GM21717 (cell line): ENCODE measurements around the gene ATP8B2.
"Not testable (repeated sequence)": the region's sequence is repeated elsewhere in the genome, so short reads cannot be mapped to it uniquely, and the experiment has no call there.

Source experiments
- ATAC-seq: cut with Tn5 transposase; IDR thresholded peaks from one replicate; pipeline ENCODE4 v1.9.1; 2021; ENCODE audit warnings: mild to moderate bottlenecking, moderate library complexity; ENCODE audit not compliant: unreplicated experiment

The ATP8B2 gene, protein sequence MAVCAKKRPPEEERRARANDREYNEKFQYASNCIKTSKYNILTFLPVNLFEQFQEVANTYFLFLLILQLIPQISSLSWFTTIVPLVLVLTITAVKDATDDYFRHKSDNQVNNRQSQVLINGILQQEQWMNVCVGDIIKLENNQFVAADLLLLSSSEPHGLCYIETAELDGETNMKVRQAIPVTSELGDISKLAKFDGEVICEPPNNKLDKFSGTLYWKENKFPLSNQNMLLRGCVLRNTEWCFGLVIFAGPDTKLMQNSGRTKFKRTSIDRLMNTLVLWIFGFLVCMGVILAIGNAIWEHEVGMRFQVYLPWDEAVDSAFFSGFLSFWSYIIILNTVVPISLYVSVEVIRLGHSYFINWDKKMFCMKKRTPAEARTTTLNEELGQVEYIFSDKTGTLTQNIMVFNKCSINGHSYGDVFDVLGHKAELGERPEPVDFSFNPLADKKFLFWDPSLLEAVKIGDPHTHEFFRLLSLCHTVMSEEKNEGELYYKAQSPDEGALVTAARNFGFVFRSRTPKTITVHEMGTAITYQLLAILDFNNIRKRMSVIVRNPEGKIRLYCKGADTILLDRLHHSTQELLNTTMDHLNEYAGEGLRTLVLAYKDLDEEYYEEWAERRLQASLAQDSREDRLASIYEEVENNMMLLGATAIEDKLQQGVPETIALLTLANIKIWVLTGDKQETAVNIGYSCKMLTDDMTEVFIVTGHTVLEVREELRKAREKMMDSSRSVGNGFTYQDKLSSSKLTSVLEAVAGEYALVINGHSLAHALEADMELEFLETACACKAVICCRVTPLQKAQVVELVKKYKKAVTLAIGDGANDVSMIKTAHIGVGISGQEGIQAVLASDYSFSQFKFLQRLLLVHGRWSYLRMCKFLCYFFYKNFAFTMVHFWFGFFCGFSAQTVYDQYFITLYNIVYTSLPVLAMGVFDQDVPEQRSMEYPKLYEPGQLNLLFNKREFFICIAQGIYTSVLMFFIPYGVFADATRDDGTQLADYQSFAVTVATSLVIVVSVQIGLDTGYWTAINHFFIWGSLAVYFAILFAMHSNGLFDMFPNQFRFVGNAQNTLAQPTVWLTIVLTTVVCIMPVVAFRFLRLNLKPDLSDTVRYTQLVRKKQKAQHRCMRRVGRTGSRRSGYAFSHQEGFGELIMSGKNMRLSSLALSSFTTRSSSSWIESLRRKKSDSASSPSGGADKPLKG

GRCh38 chr1:154324669-154325582 is at the start of gene ATP8B2:
ATP8B2 (plus strand) TSS chr1:154325525; CDS start chr1:154328142, 2,617 bp downstream.
- peak; percentile 49 for ATAC-seq

DNA sequence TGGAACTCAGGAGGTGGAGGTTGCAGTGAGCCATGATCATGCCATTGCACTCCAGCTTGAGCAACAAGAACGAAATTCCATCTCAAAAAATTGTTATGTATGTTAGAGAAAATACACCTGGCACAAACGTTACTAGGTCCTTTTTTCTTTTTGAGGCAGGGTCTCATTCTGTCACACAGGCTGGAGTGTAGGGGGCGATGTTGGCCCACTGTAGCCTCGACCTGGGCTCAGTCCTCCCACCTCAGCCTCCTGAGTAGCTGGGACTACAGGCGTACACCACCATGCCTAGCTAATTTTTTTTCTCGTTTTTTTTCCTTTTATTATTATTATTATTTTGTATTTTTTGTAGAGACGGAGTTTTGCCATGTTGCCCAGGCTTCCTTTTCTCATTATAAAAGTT is 48.5 kb upstream of the ATP8B2 start:
- ATAC-seq: no peak

- not testable (repeated sequence) for ATAC-seq
Observed at GRCh38 chr1:154287591-154287990, 37.7 kb upstream of the ATP8B2 start.

- ATAC-seq: no peak
Observed at GRCh38 chr1:154288661-154289060, 36.7 kb upstream of the ATP8B2 start.

DNA sequence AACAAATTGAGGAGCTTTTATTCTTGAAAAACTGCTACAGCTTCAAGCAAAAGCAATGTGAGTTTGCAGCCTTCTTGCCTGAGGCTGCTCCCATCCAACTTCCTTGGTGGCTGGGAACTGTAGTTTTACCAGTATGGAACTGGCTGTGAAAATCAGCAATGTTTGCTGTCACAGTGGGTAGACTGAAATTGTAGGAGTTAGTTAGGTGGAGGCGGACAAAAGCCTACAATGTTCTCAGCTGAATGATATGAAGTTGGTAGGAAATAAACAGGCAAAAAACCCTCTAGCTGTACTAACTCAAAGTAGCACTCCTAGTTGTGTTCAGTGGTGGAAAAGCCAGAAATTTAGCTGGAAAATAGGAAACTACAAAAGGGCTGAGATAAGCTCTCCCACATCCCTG is 34.4 kb upstream of the ATP8B2 start:
- no peak for ATAC-seq

- no peak for ATAC-seq
Observed at GRCh38 chr1:154295408-154296235, 29.7 kb upstream of the ATP8B2 start.

DNA sequence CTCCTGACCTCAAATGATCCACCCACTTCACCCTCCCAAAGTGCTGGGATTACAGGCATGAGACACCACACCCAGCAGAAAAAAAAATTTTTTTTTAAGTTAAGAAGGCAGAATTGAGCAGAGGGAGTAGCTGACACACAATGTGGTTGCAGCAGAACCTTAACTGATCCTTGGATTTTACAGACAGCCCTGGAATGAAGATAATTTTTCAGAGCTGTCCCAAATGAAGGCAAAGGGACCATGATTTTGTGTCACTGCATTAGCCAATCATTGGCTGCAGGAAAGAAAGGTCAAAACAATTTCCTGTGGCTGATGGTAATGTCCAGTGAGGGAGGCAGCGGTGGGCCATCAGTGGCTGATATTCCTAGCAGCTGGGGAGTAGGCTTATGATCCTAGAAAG is 23.7 kb upstream of the ATP8B2 start:
- ATAC-seq: no peak

GRCh38 chr1:154304664-154305337 is 20.5 kb upstream of the ATP8B2 start:
- ATAC-seq: no peak

DNA sequence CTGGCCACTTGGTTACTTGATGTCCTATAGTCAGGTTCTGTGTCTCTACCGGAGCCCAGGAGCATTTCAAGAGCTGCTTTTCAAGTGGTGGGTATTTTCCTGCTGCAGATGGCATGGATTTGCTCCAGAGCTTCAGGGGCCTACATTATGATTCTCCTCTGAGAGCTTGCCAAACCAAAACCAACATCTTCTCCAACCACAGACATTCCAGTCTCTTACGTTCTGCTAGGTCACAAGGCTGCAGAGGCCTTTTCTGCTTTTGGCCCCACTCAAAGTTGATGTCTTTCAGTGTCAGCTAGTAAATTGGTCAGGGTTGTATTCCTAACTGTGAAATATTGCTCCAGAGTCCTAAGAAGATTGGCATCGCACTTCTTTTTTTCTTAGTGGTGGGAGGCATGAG is 19.2 kb upstream of the ATP8B2 start:
- ATAC-seq: no peak

GRCh38 chr1:154307670-154308270 is 17.6 kb upstream of the ATP8B2 start:
- ATAC-seq: not testable (repeated sequence)

DNA sequence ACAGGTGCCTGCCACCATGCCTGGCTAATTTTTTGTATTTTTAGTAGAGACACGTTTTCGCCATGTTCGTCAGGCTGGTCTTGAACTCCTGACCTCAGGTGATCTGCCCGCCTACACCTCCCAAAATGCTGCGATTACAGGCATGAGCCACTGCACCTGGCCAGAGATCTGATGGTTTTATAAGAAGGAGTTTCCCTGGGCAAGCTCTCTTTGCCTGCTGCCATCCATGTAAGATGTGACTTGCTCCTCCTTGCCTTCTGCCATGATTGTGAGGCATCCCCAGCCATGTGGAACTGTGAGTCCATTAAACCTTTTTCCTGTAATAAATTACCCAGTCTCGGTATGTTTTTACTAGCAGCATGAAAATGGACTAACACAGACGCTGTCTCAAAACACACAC is 16.2 kb upstream of the ATP8B2 start:
- ATAC-seq: not testable (repeated sequence)

DNA sequence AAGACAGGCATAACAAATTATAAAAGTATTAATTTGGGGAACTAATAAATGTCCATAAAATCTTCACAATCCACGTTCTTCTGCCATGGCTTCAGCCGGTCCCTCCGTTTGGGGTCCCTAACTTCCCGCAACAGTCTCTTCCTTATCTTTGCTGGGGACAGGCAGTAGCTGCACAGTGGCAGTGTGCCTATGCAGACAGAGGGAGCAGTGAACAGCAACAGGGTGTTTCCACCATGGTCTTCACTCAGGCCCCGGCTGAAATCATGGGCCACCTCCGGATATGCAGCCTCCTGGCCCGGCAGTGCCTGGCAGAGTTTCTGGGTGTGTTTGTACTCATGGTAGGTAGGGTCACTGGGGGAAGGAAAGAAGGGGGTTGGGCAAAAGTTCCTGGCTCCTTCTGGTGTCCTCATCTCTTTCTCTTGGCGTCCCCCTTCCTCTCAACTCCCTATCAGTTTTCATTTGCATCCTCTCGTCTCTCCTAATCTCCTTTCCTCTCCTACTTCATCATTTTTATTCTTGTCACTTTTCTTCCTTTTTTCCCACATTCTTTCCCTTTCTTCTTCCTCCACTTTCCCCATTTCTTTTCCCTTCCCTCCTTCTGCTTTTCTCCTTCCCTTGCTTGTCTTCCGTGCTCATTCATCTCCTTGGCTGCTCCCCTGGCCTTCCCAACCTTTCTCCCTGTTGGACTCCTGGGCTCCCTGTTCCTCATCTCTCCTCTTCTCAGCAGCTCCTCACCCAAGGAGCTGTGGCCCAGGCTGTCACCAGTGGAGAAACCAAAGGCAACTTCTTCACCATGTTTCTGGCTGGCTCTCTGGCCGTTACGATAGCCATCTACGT is 12.9 kb upstream of the ATP8B2 start:
- not testable (repeated sequence) for ATAC-seq

DNA sequence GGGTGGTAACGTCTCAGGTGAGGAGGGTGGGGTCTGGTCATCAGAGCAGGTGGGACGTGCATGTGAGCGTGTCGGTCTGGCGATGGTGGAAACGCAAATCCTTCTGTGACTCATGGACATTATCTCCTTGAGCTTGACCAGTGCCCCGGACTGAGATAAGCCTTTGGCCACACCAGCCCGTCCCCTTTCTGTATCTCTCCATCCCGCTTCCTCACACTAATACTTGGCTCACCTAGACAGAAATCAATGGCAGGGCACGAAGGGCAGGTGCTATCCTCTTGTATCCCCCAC is 12.3 kb upstream of the ATP8B2 start:
- no peak for ATAC-seq

DNA sequence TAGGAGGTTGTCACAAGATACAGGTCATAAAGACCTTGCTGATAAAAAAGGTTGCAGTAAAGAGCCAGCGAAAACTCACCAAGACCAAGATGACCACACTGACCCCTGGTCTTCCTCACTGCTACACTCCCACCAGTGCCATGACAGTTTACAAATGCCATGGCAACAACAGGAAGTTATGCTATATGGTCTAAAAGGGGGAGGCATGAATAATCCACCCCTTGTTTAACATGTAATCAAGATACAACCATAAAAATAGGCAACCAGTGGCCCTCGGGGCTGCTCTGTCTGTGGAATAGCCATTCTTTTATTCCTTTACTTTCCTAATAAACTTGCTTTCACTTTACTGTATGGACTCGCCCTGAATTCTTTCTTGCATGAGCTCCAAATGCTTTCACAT is 11.1 kb upstream of the ATP8B2 start:
- not testable (repeated sequence) for ATAC-seq

DNA sequence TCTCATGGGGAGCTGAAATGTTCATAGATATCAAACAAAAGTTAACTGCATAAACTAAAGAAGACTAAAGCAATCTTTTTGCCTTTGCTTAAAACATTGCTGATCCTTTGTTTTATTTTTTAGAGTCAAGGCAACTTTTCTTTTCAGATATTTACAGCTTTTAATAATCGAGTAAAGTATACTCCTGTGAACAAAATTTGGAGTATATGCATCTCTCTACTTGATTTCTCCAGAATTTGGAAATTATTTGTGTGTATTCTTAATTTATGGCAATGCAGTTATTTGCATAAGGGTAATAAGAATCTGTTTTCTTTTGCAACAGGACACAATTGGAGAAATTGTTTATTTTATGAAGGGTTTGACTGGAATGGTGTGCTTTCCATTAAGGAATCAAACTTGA is 8.6 kb upstream of the ATP8B2 start:
- ATAC-seq: no peak

- no peak for ATAC-seq
Observed at GRCh38 chr1:154318386-154318785, 6.9 kb upstream of the ATP8B2 start.

GRCh38 chr1:154320882-154321608 is 4.3 kb upstream of the ATP8B2 start, which contains the start of gene AQP10:
AQP10 (plus strand) TSS chr1:154321093; CDS start chr1:154321156, 63 bp downstream.
- ATAC-seq: no peak
